Colonic mucosa (tissue), 4 donors: ENCODE data around the gene NTN1. TPM values are rescaled to one million over a fixed set of nuclear protein-coding genes. Genes with fewer than 3 reads are reported as not detected.

Experiments
- DNase-seq: peaks from one replicate; pipeline ENCODE4 v3.0.0-alpha.2; 2020
- H3K27ac ChIP-seq: fragments of 200-600 bp; one replicate; pipeline ENCODE4 v1.8.0; 2021
- H3K27me3 ChIP-seq: fragments of 200-600 bp; one replicate; pipeline ENCODE4 v1.8.0; 2021
- H3K36me3 ChIP-seq: fragments of 200-600 bp; one replicate; pipeline ENCODE4 v1.8.0; 2021
- H3K4me1 ChIP-seq: fragments of 200-600 bp; one replicate; pipeline ENCODE4 v1.8.0; 2021; ENCODE audit warnings: mild to moderate bottlenecking
- H3K4me3 ChIP-seq: fragments of 200-600 bp; one replicate; pipeline ENCODE4 v1.8.0; 2021
- H3K9ac ChIP-seq, 2 donors: one replicate each; pipeline ENCODE4 v1.7.0; 2013; ENCODE audit warnings: control low read depth in 2 of 2, low read depth in 2 of 2, low read length in 2 of 2
- H3K9me3 ChIP-seq: fragments of 200-600 bp; one replicate; pipeline ENCODE4 v1.8.0; 2021
- CTCF ChIP-seq: fragments of 200-600 bp; IDR thresholded peaks from one replicate; pipeline ENCODE4 v1.8.0; 2022; ENCODE audit warnings: antibody characterized with exemption, mild to moderate bottlenecking
- intact Hi-C: fragments of 100-400 bp; cut with DNase I; formaldehyde crosslinking; loops from one replicate; pipeline ENCODE4 v1.14.1; 2022
- total RNA-seq, 2 donors: library from RNA; stranded (reverse); fragmentation: NEBNext Ultra II Directional in 1 of 2; extraction: Animal tissue kit (Norgen Biotek cat#: 25700) in 1 of 2; gene quantifications; one replicate each; pipeline ENCODE4 v1.2.1, GENCODE V29; 2021
- donor health status: healthy.
- donor health status: DM: no; HTN: no; CAD: no.
- donor health status: DM: no; HTN: no; CAD: no.

NTN1 gene
- total RNA-seq, 2 donors from 2014 or later: 2.1 to 5.5 TPM

- H3K4me1 ChIP-seq: peaks cover 4% of the 10 kb centered on the region
- H3K36me3 ChIP-seq: no peaks in the 10 kb centered on the region
- H3K9me3 ChIP-seq: no peaks in the 10 kb centered on the region
- H3K4me3 ChIP-seq: no peak overlapping the region
- H3K27ac ChIP-seq: no peak overlapping the region
- intact Hi-C loops: no loop called here
- no peak for TF ChIP-seq CTCF
- H3K27me3 ChIP-seq: no peaks in the 10 kb centered on the region
- DNase-seq: no peak
- no peak overlapping the region for H3K9ac ChIP-seq
Observed at GRCh38 chr17:9234389-9234945, 213.2 kb downstream of the NTN1 start.

GRCh38 chr17:9235346-9235745, 214.0 kb downstream of the NTN1 start:
- no peak for TF ChIP-seq CTCF
- DNase-seq: no peak
- Histone ChIP-seq H3K9ac (no peak overlapping the region), H3K4me1 (peaks cover 5% of the 10 kb centered on the region), H3K27ac (no peak overlapping the region), H3K9me3 (no peaks in the 10 kb centered on the region), H3K4me3 (no peak overlapping the region), H3K36me3 (no peaks in the 10 kb centered on the region), H3K27me3 (no peaks in the 10 kb centered on the region)
- intact Hi-C loops: no loop called here

GRCh38 chr17:9236286-9237052, 215.2 kb downstream of the NTN1 start:
- Histone ChIP-seq H3K36me3 (no peaks in the 10 kb centered on the region), H3K4me3 (no peak overlapping the region), H3K9ac (no peak overlapping the region), H3K9me3 (no peaks in the 10 kb centered on the region), H3K27ac (no peak overlapping the region), H3K4me1 (peaks cover 10% of the 10 kb centered on the region), H3K27me3 (no peaks in the 10 kb centered on the region)
- no peak for DNase-seq
- intact Hi-C loops: no loop called here
- TF ChIP-seq CTCF: no peak

GRCh38 chr17:9237053-9237410, 215.7 kb downstream of the NTN1 start:
- Histone ChIP-seq H3K27ac (no peak overlapping the region), H3K4me3 (no peak overlapping the region), H3K9ac (no peak overlapping the region), H3K36me3 (no peaks in the 10 kb centered on the region), H3K9me3 (no peaks in the 10 kb centered on the region), H3K4me1 (peaks cover 10% of the 10 kb centered on the region), H3K27me3 (no peaks in the 10 kb centered on the region)
- intact Hi-C loops: no loop called here
- no peak for TF ChIP-seq CTCF
- DNase-seq: no peak

- Histone ChIP-seq H3K36me3 (no peaks in the 10 kb centered on the region), H3K9ac (no peak overlapping the region), H3K27ac (no peak overlapping the region), H3K4me3 (no peak overlapping the region), H3K9me3 (no peaks in the 10 kb centered on the region), H3K4me1 (peaks cover 10% of the 10 kb centered on the region), H3K27me3 (no peaks in the 10 kb centered on the region)
- DNase-seq: no peak
- intact Hi-C loops: no loop called here
- no peak for TF ChIP-seq CTCF
Observed at GRCh38 chr17:9237661-9238301, 216.5 kb downstream of the NTN1 start.
